Measurements from ENCODE around the gene MRPS5.

- TF ChIP-seq POLR2AphosphoS5 (IDR thresholded peaks at IDR 0.05; ENCODE audit: low read depth, low read length): no peak
- no peak for TF ChIP-seq TAF1 (IDR thresholded peaks at IDR 0.05; ENCODE audit: borderline replicate concordance, insufficient read depth, low read length)
- no peak for TF ChIP-seq SIN3A (IDR thresholded peaks at IDR 0.05; ENCODE audit: borderline replicate concordance, insufficient read depth, low read length)
- no peak for TF ChIP-seq REST (IDR thresholded peaks at IDR 0.05; ENCODE audit: insufficient read depth in 1 of 2, low read depth in 2 of 2, low read length in 2 of 2)
- TF ChIP-seq FOXP2 (optimal IDR thresholded peaks at IDR 0.05; ENCODE audit: borderline replicate concordance, extremely low read depth, extremely low read length, insufficient read depth): no peak
Observed at GRCh38 chr2:95061119-95061512, 60.5 kb downstream of the MRPS5 start.
